NCI-H82 treated with DMSO at 0.1 percent for 48 hours (cell line): ENCODE measurements around the gene FN3KRP.

ENCODE experiments used
- DNase-seq: peaks from one replicate; lab custom pipeline; 2025; ENCODE audit not compliant: unreplicated experiment; lab: John Stamatoyannopoulos, UW

FN3KRP gene, protein sequence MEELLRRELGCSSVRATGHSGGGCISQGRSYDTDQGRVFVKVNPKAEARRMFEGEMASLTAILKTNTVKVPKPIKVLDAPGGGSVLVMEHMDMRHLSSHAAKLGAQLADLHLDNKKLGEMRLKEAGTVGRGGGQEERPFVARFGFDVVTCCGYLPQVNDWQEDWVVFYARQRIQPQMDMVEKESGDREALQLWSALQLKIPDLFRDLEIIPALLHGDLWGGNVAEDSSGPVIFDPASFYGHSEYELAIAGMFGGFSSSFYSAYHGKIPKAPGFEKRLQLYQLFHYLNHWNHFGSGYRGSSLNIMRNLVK

DNA sequence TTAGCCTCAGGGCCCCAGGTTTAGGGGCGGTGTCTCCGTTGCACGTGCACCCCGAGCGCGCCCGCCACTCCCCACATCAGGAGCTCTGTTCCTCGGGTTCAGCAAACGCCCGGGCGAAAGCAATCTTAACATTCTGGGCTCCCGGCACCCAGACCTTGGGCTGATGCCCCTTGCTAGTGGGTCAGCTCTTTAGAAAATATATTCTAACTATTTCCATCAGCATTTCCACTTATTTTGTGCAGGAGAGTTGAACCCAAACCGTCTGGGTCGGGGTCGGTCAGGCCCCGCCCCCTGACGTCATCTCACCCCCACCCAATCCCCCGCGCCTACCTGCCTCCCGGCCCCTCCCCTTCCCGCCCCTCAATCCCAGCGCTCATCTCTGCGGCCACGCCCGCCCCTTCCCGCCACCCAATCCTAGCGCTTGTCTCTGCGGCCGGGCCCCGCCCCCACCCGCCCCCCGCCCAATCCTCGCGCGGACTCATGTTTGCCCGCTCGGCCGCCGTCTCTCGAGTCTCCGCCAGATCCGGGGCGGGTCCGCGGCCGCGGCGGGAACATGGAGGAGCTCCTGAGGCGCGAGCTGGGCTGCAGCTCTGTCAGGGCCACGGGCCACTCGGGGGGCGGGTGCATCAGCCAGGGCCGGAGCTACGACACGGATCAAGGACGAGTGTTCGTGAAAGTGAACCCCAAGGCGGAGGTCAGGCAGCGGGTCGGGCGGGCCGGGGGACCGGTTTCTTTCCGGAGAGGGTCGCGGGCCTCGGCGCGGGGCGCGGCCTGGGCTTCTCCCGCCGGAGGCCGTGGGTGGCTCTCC lies at the start of gene FN3KRP:
Gene FN3KRP, plus strand, starts transcription at position 504 of the 808 bp plus-strand sequence. Its CDS starts 50 bp downstream, at position 554.
- peak; percentile 82 for DNase-seq

DNA sequence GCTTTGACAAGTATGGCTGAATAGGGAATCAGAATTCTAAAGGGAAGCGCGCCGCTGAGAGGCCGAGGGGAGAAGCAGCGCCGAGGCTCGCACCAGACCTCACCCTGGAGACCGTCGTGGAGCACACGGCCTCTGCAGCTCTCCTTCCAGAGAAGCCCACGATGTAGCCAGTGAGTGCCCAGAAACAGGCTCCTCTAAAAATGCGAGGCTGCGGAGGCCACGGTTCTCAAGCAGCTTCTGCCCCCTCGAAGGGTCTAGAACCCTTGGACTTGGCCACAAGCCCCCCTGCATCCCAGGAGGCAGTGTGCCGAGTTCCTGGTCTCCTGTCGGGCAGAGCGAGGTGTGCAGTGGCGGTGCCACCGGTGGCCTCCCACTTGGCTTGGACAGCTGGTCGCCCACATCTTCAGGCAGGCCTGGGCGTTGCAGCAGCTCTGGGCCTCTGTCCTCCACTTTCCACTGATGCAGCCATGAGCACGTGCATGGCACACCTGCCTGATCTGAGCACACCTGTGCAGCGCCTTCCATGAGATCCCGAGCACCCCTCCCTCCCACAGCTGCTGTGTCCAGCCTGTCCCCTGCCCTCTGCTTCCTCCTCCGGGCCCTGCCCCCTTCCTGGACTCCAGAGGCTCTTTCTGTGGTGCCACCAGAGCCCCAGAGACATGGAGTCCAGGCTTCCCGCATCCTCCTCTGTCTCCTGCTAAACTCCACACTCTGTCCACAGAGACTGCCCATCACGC lies 49.4 kb upstream of the FN3KRP start:
- DNase-seq, result no peak

DNA sequence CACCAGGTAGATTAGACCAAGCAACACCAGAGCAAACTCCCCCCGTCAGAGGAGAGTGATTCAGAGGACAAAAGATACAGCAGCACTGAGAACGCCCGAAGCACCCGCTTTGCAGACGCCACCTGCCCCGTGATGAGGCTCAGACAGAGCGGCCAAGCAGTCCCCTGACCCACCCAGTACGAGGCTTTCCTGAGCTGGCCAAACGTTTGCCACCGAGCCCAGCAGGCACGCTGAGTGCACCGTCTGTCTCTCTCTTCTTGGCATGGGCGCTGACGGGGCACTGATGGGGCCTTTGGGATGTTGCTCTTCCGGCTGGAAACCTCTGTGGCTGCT lies 48.9 kb upstream of the FN3KRP start:
- no peak for DNase-seq

DNA sequence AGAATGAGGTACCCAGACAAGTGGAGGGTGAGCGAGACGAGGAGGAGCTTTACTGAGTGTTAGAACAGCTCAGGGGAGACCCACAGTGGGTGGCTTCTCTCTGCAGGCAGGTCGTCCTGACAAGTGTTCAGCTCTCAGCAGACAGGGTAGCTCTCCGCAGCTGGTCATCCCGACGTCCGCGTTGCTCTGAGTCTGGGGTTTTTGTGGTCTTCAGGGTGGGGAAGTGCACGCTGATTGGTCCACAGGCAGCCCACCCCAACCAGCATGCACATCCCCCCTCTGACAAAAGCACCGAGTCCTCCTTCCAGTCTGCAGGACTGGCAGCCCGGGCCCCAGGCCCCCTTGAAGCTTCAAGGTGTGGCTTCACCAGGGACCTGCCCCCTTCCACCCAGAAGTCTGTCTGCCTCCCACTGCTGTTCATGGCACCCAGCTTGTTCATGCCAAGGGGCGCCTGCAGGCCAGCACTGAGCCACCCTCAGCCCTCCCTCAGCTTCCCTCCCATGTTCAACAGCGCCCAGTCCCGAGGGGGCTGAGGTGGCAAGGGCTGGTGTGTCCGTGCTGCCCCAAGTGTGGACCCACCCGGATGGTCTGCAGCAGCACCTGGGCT lies 48.4 kb upstream of the FN3KRP start:
- DNase-seq, result no peak

DNA sequence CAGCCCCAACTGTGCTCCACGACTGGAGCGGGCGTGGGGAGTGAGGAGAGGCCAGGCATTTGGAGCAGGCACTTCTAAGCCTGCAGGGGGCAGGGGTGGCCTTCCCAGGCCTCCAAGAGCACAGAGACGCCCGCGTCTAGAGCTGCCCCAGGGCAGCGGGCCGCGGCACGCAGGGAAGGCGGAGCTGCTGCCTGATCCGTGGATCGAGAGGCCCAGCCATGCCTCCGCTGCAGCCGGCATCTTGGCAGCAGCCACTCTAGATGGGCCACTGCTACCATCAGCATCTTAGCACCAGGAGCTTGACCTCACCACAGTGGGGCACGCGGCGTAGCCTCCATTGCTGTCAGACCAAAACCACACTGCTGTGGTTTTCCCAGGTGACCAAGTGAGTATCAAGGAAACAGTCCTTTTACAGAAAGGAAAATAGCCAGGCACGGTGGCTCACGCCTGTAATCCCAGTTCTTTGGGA lies 47.8 kb upstream of the FN3KRP start:
- DNase-seq, result peak; percentile 14

DNA sequence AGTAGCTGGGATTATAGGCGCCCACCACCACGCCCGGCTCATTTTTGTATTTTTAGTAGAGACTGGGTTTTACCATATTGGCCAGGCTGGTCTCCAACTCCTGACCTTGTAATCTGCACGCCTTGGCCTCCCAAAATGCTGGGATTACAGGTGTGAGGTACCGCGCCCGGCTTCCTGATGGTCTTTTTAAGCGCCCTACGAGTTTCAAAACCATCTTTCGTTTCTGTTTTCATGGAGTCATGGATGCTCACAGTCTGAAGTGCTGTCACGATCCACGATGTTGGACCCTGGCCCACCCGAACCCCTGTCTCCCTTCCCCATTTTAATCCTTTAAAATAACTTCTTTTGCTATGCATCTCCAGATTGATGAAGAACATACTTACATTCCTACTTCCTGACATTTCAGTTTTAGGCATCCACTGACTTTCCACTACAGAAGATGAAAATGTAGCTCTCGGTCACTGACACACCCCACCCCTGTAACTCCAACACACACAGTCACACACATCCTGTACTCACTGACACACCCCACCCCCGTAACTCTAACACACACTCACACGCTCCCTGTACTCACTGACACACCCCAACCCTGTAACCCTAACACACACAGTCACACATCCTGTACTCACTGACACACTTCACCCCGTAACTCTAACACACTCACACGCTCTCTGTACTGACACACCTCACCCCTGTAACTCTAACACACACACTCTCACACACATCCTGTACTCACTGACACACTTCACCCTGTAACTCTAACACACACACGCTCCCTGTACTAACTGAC lies 45.6 kb upstream of the FN3KRP start:
- no peak for DNase-seq

DNA sequence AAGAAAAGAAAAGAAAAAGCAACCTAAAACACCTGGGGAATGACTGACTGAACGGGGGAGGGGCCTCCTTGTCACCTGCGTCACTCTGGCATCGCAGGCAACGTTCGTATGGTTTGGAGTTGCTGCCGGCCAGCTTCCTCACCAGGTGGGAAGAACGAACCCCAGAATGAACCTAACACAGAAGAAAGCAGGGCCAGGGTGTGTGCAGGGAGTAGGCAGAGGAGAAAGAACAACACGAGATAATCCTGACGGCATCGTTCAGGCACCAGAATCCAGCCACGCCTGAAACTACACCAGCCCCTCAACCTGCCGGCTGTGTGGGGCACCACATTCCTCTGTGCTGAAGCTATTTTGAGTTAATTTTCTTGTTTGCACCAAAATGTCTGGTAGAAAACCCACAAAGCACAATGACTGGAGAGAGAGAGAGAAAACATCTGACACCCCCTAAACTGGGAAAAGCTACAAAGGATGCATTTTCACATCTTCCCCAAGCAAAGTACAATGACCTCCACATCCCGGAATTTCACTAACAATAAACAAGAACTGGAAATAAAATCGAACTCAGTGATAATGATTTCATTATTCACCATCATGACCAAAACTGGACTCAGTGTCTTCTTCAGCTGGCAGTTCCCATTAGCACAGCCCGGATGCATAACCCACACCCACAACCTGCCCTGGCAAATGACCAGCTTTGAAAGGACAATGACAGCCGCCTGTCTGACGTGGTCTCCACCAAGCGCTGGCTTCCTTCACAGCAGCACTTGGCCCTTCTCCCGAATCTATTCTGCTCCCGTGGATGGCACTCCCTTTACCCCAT lies 41.6 kb upstream of the FN3KRP start:
- no peak for DNase-seq

DNA sequence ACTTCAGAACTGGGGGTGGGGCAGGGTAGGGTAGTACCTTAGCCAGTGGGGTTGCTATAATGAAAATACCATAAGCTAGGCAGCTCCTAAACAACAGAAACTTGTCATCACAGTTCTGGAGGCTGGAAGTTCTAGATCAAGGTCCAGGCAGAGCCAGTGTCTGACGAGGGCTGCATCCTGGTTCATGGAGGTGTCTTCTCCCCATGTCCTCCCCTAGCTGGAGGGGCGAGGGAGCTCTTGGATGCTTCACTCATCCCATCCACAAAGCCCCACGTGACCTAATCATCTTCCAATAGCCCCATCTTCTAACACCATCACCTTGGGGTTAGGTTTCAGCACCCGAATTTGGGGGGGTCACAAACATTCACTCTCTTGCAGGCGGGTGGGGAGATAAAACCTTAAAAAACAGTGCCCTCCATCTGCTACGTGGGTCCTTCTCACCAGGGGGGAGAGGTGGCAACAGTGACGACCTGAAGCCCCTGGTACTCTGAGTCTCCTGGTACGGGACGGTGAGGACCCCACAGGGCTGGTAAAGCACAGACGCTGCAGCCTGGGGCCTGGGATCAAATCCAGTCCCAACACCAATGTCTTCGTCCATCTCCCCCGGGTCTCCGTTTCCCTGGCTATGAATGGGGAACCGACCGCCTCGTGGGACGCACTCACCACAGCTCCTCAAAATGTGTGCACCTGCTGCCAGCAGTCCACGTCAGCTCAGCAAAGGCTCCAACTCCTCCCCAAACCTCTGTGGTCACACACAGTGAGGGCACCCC lies 40.8 kb upstream of the FN3KRP start:
- DNase-seq, result no peak

DNA sequence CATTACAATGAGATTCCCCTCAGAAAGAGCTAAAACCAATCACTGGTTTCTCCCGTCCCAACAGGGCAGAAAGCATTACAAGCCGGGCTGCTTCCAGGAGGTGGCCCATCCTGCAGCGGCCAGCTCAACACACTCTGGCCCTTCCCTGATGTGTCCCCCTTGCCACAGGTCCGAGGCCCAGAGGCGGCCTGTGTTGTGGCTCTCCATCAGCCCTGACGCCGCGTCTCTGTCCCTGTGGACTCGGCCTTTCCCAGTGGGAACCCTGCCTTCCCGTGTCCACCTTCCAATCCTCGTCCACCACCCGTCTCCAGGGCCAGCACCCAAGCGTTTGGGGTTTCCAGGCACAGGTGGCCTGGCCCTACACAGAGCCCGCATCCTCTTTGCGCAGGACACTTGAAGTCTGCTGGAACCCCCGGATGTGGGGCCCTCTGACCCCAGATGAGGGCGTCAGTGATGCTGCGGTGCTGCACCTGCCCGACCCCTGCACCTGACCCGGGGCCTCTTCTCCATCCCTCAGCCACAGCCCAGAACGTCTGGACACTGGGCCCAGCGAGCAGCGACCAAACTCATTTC lies 39.1 kb upstream of the FN3KRP start:
- no peak for DNase-seq

DNA sequence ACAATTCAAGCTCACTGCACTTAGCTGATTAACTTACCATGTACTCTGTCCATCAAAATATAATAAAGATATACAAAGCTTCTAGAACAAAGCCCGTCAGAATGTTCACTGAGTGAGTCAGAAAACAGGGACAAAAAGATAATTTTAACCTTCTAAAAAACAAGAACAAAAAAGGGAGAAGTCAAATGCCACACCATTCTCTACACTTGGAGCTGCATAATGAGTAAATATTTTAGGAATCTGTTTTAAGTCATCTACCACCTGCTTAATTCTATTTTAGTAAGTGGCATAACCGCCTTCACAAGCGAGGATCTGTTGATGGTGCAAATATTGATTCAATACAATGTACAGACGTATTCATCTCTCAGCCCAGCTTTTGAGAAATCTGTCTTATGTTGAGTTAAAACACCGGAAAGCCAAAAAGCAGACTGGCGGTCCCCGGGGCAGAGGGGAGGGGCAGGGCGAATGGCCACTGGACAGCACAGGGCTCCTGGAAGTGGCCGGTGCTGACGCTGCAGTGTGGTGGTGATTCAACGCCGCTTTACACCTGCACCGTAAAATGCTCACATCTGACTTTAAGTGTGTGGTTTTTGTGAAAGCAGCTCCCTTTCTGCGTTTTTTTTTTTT lies 38.1 kb upstream of the FN3KRP start:
- no peak for DNase-seq

DNA sequence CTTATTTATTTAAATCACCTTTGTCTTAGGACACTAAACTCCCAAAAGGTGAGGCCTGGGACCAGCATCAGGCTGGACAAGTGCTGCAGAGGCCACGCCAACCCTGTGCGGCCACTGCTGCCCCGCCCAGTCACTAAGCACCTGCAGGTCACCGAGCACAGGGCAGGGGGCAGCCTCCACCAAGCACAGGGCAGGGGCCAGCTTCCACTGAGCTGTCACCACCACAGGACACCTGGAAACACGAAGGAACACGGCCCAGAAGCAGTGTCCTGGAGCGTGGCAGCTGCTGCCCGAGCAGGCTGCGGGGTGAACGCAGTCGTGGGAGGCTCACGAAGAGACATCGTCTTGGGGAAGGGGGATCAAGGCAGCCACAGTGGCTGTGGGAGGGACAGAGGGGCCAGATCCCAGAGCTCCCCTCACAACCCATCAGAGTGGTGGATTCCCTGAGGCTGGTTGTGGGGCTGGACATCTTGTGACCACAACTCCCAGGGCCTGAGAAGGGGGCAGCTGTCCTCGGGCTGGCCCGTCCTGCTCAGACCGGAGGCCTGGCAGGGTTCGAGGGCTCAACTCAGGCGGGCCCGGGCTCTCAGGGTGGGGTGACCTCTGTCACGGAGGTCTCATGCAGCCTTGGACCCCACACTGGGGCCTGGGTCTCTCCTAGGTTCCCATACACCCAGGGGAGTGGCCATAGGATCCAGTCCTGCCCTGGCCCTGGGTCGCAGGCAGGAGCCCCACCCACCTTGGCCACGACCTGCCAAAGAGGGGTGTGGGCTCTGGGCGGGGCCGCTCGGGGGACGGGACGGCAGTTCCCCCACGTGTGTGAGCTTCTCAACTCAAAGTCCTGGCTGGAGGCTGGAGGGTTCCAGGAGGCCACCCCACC lies 36.7 kb upstream of the FN3KRP start:
- DNase-seq, result no peak

DNA sequence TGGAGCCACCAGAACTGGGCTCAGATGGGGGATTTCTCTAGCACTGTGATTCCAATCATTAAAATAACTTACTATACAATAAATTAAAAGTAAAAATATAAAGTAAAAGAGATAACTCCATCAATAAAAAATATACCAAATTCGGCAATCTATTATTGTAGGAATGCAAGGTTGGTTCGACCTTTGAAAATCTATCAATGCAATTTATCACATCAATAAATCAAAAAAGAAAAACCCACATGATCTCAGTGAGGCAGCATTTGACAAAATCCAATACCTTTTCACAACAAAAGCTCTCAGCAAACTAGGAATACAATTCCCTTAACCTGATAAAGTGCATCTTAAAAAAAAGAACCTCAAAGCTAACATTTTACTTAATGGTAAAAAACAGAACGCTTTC lies 35.0 kb upstream of the FN3KRP start:
- no peak for DNase-seq

DNA sequence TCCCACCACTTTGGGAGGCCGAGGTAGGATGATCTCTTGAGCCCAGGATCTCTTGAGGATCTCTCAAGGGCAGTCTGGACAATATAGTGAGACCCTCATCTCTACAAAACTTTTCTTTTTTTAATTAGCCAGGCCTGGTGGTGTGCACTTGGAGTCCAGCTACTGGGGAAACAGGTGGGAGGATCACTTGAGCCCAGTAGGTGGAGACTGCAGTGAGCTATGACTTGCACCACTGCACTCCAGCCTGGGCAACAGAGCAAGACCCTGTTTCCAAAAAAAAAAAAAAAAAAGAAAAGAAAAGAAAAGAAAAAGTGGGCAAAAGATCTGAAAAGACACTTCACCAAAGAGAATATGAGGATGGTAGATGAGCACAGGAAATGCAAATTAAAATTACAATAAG lies 33.0 kb upstream of the FN3KRP start:
- DNase-seq, result no peak

DNA sequence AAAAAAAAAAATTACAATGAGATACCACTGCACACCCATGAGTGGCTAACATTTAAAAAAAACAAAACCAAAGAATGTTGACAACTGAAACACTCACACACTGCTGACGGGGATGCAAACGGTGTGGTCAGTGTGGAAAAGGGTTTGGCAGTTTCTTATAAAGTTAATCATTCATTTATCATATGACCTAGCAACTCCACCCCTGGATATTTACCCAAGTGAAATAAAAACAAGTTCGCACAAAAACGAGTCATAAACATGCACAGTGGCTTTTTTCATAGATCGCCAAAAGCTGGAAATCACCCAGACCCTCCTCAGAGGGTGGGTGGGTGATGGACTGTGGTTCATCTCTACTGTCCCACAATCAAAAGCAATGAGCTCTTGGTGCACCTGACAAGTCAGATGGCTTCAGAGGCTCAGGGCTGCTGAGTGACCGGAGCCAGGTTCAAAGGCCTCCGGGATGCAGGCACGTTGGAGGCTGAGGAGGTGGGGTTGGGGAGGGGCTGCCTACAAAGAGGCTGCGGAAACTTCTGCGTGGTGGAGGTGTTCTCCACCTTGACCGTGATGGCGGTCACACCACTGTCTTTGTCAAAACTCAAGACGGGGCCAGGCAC lies 32.2 kb upstream of the FN3KRP start:
- DNase-seq, result no peak

DNA sequence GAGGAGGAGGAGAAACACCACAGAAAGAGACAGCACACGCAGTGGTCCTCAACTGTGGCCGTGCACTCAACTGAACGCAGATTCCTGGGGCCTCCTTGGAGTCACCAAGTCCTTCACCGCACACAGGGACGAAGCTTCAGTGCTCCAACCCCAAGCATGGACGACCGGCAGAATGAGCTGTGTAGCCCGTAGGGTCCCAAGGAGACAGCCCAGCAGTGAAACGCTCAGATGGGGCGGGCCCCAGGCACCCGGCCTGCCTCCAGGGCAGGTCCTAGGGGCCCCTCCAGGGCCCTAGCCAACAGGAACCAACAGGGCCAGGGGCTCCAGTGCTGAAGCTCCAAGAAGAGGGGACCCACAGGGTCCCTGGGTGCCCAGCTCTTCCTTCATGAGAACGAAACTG lies 31.2 kb upstream of the FN3KRP start:
- DNase-seq, result no peak

DNA sequence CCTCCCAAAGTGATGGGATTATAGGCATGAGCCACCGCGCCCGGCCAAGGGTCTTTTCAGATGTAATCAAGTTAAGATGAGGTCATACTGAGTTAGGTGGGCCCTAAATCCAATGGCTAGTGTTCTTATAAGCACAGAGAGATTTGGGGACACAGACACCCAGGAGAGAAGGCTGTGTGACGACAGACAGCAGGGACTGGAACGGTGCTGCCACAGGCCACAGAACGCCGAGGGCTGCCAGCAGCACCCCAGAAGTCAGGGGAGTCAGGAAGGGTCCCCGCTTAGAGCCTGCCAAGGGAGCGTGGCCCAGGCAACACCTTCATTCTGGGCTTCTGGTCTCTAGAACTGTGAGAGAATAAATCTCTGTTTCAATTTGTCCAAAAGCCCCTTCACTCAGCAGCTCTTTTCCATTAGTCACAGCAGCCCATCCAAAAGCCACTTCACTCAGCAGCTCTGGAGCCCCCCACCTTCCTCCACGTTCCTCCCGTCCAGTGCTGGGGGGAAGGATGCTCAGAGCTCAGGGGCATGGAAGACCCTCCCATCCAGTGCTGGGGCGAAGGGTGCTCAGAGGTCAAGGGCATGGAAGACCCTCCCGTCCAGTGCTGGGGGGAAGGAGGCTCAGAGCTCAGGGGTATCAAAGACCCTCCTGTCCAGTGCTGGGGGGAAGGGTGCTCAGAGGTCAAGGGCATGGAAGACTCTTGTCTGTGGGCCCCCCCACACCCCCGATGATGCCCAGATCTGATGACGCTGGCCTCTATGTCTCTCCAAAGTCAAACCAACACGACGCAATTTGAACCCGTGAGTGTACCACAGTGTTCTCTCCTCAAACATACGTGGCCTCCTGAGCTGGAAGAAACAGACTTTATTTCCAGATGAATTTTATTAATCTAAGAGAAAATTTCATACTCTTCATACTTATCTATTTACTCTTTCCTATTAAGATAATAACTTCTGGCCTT lies 29.9 kb upstream of the FN3KRP start:
- DNase-seq, result no peak
